Stimulated activated memory B cell treated with anti-CD40 and anti-IgM and Interleukin-4, amounts not matched to agents 10 μg/mL and 1 μg/mL and 100 μg/mL, for 72 hours (primary cell): ENCODE data around the gene TMA7B.

Source experiments
- ATAC-seq: fragments of 150-1000 bp; cut with Tn5 transposase; 2 replicates; pipeline ENCODE4 v1.10.0; 2021
- H3K27ac Mint-ChIP-seq: one replicate; pipeline ENCODE4 v1.8.0; 2022; ENCODE audit warnings: mild to moderate bottlenecking, mixed read lengths
- H3K27me3 Mint-ChIP-seq: one replicate; pipeline ENCODE4 v1.8.0; 2022; ENCODE audit warnings: mixed read lengths
- H3K36me3 Mint-ChIP-seq: one replicate; pipeline ENCODE4 v1.8.0; 2022; ENCODE audit warnings: mixed read lengths
- H3K4me1 Mint-ChIP-seq: one replicate; pipeline ENCODE4 v1.8.0; 2022; ENCODE audit warnings: mixed read lengths
- H3K4me3 Mint-ChIP-seq: one replicate; pipeline ENCODE4 v1.8.0; 2022; ENCODE audit warnings: mild to moderate bottlenecking, moderate library complexity, mixed read lengths
- H3K9me3 Mint-ChIP-seq: one replicate; pipeline ENCODE4 v1.8.0; 2022; ENCODE audit warnings: mixed read lengths

The TMA7B gene

GRCh38 chr22:39994566-39995392 lies 34.6 kb downstream of the TMA7B start, which contains the start of gene FAM83F:
FAM83F (plus strand) TSS chr22:39994954; CDS start chr22:39995043, 89 bp downstream.
- peaks cover 55% of the 10 kb centered on the region for H3K27me3 Mint-ChIP-seq
- H3K4me3 Mint-ChIP-seq, result peak within 1 kb of the TSS; percentile 10
- peak within 1 kb of the TSS; percentile 15 for H3K27ac Mint-ChIP-seq
- no peaks in the 10 kb centered on the region for H3K9me3 Mint-ChIP-seq
- ATAC-seq, result peak; percentile 65
- H3K4me1 Mint-ChIP-seq, result peaks cover 7% of the 10 kb centered on the region
- H3K36me3 Mint-ChIP-seq, result no peaks in the 10 kb centered on the region

GRCh38 chr22:39995393-39996252 lies 35.4 kb downstream of the TMA7B start:
- Mint-ChIP-seq H3K4me3 (no peak overlapping the region), H3K36me3 (no peaks in the 10 kb centered on the region), H3K4me1 (peaks cover 7% of the 10 kb centered on the region), H3K27ac (no peak overlapping the region), H3K27me3 (peaks cover 64% of the 10 kb centered on the region), H3K9me3 (no peaks in the 10 kb centered on the region)
- ATAC-seq, result no peak

GRCh38 chr22:39996732-39997131 lies 36.5 kb downstream of the TMA7B start:
- no peak overlapping the region for H3K27ac Mint-ChIP-seq
- no peak overlapping the region for H3K4me3 Mint-ChIP-seq
- no peak for ATAC-seq
- H3K9me3 Mint-ChIP-seq, result no peaks in the 10 kb centered on the region
- peaks cover 7% of the 10 kb centered on the region for H3K4me1 Mint-ChIP-seq
- peaks cover 74% of the 10 kb centered on the region for H3K27me3 Mint-ChIP-seq
- H3K36me3 Mint-ChIP-seq, result no peaks in the 10 kb centered on the region

GRCh38 chr22:39997421-39997820 lies 37.2 kb downstream of the TMA7B start:
- ATAC-seq, result no peak
- H3K9me3 Mint-ChIP-seq, result no peaks in the 10 kb centered on the region
- H3K4me1 Mint-ChIP-seq, result peaks cover 7% of the 10 kb centered on the region
- H3K27me3 Mint-ChIP-seq, result peaks cover 81% of the 10 kb centered on the region
- H3K36me3 Mint-ChIP-seq, result no peaks in the 10 kb centered on the region
- no peak overlapping the region for H3K4me3 Mint-ChIP-seq
- no peak overlapping the region for H3K27ac Mint-ChIP-seq

GRCh38 chr22:39997939-39998726 lies 37.9 kb downstream of the TMA7B start:
- peaks cover 7% of the 10 kb centered on the region for H3K4me1 Mint-ChIP-seq
- H3K27me3 Mint-ChIP-seq, result peaks cover 78% of the 10 kb centered on the region
- ATAC-seq, result no peak
- H3K4me3 Mint-ChIP-seq, result no peak overlapping the region
- no peaks in the 10 kb centered on the region for H3K9me3 Mint-ChIP-seq
- H3K36me3 Mint-ChIP-seq, result no peaks in the 10 kb centered on the region
- H3K27ac Mint-ChIP-seq, result no peak overlapping the region

GRCh38 chr22:39999144-39999757 lies 39.1 kb downstream of the TMA7B start:
- ATAC-seq, result no peak
- Mint-ChIP-seq H3K4me3 (no peak overlapping the region), H3K27me3 (peaks cover 66% of the 10 kb centered on the region), H3K4me1 (no peaks in the 10 kb centered on the region), H3K9me3 (no peaks in the 10 kb centered on the region), H3K27ac (no peak overlapping the region), H3K36me3 (no peaks in the 10 kb centered on the region)

GRCh38 chr22:40000171-40000570 lies 40.0 kb downstream of the TMA7B start:
- H3K4me1 Mint-ChIP-seq, result no peaks in the 10 kb centered on the region
- no peaks in the 10 kb centered on the region for H3K36me3 Mint-ChIP-seq
- no peak for ATAC-seq
- H3K9me3 Mint-ChIP-seq, result no peaks in the 10 kb centered on the region
- no peak overlapping the region for H3K27ac Mint-ChIP-seq
- peaks cover 74% of the 10 kb centered on the region for H3K27me3 Mint-ChIP-seq
- H3K4me3 Mint-ChIP-seq, result no peak overlapping the region

GRCh38 chr22:40001106-40001505 lies 40.9 kb downstream of the TMA7B start:
- Mint-ChIP-seq H3K27me3 (peaks cover 78% of the 10 kb centered on the region), H3K4me3 (no peak overlapping the region), H3K9me3 (no peaks in the 10 kb centered on the region), H3K27ac (no peak overlapping the region), H3K36me3 (no peaks in the 10 kb centered on the region), H3K4me1 (no peaks in the 10 kb centered on the region)
- ATAC-seq, result no peak

- H3K4me3 Mint-ChIP-seq, result no peak overlapping the region
- H3K36me3 Mint-ChIP-seq, result no peaks in the 10 kb centered on the region
- peaks cover 78% of the 10 kb centered on the region for H3K27me3 Mint-ChIP-seq
- ATAC-seq, result no peak
- no peaks in the 10 kb centered on the region for H3K9me3 Mint-ChIP-seq
- no peaks in the 10 kb centered on the region for H3K4me1 Mint-ChIP-seq
- no peak overlapping the region for H3K27ac Mint-ChIP-seq
Observed at GRCh38 chr22:40001800-40002577, 41.8 kb downstream of the TMA7B start.

- ATAC-seq, result no peak
- Mint-ChIP-seq H3K4me3 (no peak overlapping the region), H3K36me3 (peaks cover 5% of the 10 kb centered on the region), H3K27me3 (peaks cover 78% of the 10 kb centered on the region), H3K9me3 (no peaks in the 10 kb centered on the region), H3K4me1 (no peaks in the 10 kb centered on the region), H3K27ac (no peak overlapping the region)
Observed at GRCh38 chr22:40002935-40003715, 42.9 kb downstream of the TMA7B start.

GRCh38 chr22:40004836-40005235 lies 44.6 kb downstream of the TMA7B start:
- H3K9me3 Mint-ChIP-seq, result no peaks in the 10 kb centered on the region
- ATAC-seq, result no peak
- H3K4me3 Mint-ChIP-seq, result no peak overlapping the region
- H3K4me1 Mint-ChIP-seq, result no peaks in the 10 kb centered on the region
- peaks cover 5% of the 10 kb centered on the region for H3K36me3 Mint-ChIP-seq
- H3K27ac Mint-ChIP-seq, result no peak overlapping the region
- H3K27me3 Mint-ChIP-seq, result peaks cover 82% of the 10 kb centered on the region

- no peak overlapping the region for H3K4me3 Mint-ChIP-seq
- H3K9me3 Mint-ChIP-seq, result no peaks in the 10 kb centered on the region
- H3K27me3 Mint-ChIP-seq, result peaks cover 79% of the 10 kb centered on the region
- no peak overlapping the region for H3K27ac Mint-ChIP-seq
- H3K36me3 Mint-ChIP-seq, result peaks cover 5% of the 10 kb centered on the region
- H3K4me1 Mint-ChIP-seq, result no peaks in the 10 kb centered on the region
- no peak for ATAC-seq
Observed at GRCh38 chr22:40006641-40007040, 46.4 kb downstream of the TMA7B start.

GRCh38 chr22:40007853-40008710 lies 47.9 kb downstream of the TMA7B start:
- H3K27ac Mint-ChIP-seq, result peak overlapping the region; percentile 49
- H3K4me3 Mint-ChIP-seq, result no peak overlapping the region
- H3K4me1 Mint-ChIP-seq, result no peaks in the 10 kb centered on the region
- H3K27me3 Mint-ChIP-seq, result peaks cover 81% of the 10 kb centered on the region
- H3K9me3 Mint-ChIP-seq, result no peaks in the 10 kb centered on the region
- peaks cover 5% of the 10 kb centered on the region for H3K36me3 Mint-ChIP-seq
- no peak for ATAC-seq
